ENCODE results near the gene MOCOS.

MOCOS gene

DNA sequence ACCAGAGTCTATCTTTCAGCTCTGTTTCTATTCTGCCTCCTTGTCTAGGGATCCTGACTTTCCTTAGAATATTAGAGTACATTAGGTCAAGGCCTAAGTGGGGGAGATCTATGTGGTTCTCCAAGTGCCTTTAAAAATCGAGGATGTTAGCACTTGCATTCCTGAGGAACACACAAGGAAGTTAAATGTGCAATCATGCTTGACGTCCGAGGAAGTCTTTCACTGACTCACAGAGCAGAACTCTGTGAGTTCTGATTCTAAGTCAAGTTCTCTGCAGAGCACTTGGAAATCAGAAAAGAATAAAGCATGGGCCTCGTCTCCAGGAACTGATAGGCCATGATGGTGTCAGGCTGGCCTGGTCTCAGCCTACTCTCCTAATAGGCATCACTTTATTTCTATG is 127.5 kb downstream of the MOCOS start:
- in situ Hi-C loops (cut with HindIII; ENCODE audit: low pct_ligation_motif_present, low pct_unique_long_range_greater_than_20kb, low sequenced_read_pairs), result no loop called here
- peak; percentile 91 for DNase-seq

GRCh38 chr18:36315736-36316135 is 128.4 kb downstream of the MOCOS start:
- in situ Hi-C loops (cut with HindIII; ENCODE audit: low pct_ligation_motif_present, low pct_unique_long_range_greater_than_20kb, low sequenced_read_pairs), result no loop called here
- DNase-seq, result peak; percentile 75

DNA sequence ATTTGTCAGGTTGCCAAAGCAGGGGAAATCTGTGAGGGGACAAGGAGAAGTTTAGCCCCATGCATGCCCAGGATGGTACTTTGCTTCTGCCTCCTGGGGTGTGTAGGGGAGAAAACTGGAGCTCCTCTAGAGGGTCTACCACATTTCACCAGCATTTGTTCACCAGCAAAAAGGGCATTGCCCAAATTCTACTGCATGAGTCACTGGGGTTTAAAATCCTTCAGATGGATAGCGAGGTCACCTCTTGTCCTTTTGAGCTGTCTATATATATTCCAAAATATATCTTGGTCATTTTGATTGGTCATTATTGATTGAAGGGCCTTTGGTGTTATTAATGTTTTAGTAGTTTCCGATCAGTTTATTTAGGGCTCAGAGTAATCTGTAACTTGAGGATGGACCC is 128.9 kb downstream of the MOCOS start:
- in situ Hi-C loops (cut with HindIII; ENCODE audit: low pct_ligation_motif_present, low pct_unique_long_range_greater_than_20kb, low sequenced_read_pairs), result no loop called here
- DNase-seq, result no peak
